Measurements from ENCODE around the gene SCN7A.

SCN7A gene

DNA sequence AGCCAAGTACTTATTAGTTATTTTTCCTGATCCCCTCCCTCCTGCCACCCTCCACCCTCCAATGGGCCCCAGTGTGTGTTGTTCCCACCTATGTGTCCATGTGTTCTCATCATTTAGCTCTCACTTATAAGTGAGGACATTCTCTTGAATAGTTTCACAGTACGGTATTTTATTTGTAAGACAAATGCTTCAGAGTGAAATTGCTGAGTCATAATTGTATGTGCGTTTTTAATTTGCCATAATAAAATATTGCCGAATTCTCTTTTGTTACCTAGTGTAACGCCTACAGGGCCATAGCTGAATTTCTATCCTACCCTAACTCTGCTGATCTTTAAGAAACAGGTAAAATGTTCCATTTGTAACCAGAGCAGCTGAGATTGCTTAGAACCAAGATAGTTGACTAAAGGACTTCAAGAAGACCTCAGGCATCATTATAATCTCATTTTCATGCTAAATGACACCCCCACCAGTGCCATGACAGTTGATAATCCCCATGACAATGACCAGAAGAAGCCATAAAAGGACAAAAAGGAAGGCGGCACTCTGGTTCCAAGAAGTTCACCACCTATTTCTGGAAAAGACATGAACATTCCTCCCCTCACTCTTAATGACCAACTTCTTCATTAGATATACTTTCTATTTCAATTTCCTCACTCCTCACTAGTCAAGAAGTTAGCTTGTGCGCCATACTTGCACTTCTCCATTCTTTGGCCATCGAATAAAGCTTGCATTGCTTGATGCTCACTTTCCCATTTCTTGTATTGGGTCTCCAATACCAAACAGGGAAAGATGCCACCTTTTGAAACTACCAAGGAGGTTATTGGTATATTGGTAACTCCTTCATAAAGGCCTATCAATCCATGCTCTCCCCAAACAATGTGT is 136.7 kb downstream of the SCN7A start:
- H4K20me1 ChIP-seq (ENCODE audit: insufficient read depth, low read length) = no peaks in the 10 kb centered on the region
- no peak for TF ChIP-seq EZH2phosphoT487 (IDR thresholded peaks at IDR 0.05; ENCODE audit: low read depth)
- TF ChIP-seq, protein P1, sequence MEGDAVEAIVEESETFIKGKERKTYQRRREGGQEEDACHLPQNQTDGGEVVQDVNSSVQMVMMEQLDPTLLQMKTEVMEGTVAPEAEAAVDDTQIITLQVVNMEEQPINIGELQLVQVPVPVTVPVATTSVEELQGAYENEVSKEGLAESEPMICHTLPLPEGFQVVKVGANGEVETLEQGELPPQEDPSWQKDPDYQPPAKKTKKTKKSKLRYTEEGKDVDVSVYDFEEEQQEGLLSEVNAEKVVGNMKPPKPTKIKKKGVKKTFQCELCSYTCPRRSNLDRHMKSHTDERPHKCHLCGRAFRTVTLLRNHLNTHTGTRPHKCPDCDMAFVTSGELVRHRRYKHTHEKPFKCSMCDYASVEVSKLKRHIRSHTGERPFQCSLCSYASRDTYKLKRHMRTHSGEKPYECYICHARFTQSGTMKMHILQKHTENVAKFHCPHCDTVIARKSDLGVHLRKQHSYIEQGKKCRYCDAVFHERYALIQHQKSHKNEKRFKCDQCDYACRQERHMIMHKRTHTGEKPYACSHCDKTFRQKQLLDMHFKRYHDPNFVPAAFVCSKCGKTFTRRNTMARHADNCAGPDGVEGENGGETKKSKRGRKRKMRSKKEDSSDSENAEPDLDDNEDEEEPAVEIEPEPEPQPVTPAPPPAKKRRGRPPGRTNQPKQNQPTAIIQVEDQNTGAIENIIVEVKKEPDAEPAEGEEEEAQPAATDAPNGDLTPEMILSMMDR (IDR thresholded peaks at IDR 0.05; ENCODE audit: low read depth, low read length) = no peak
- H3K4me1 ChIP-seq (ENCODE audit: low read length) = no peaks in the 10 kb centered on the region
- H3K27me3 ChIP-seq (ENCODE audit: low read depth, low read length) = no peaks in the 10 kb centered on the region
- no peaks in the 10 kb centered on the region for H3K36me3 ChIP-seq (replicated peaks; ENCODE audit: low read depth, low read length)
- no peak overlapping the region for H2AFZ ChIP-seq (ENCODE audit: low read depth, low read length)
- H3K4me2 ChIP-seq (ENCODE audit: low read length) = no peak overlapping the region
- no peak overlapping the region for H3K4me3 ChIP-seq (ENCODE audit: low read length)
- no peak overlapping the region for H3K9ac ChIP-seq (ENCODE audit: low read length)
- no peaks in the 10 kb centered on the region for H3K79me2 ChIP-seq (ENCODE audit: low read length)
- H3K27ac ChIP-seq (ENCODE audit: low read length) = no peak overlapping the region
- no peaks in the 10 kb centered on the region for H3K9me3 ChIP-seq (ENCODE audit: insufficient read depth, low read length)

Data from OCI-LY3 (cell line).